GM12872 (cell line): ENCODE measurements around the gene RFC2.

Experiments used
- TF ChIP-seq, protein P1 (sequence below): IDR thresholded peaks from 3 replicates; pipeline ENCODE4 v1.5.1; 2011; ENCODE audit warnings: low read depth, mild to moderate bottlenecking, low read length, moderate library complexity; ENCODE audit not compliant: insufficient read depth

Gene RFC2

DNA sequence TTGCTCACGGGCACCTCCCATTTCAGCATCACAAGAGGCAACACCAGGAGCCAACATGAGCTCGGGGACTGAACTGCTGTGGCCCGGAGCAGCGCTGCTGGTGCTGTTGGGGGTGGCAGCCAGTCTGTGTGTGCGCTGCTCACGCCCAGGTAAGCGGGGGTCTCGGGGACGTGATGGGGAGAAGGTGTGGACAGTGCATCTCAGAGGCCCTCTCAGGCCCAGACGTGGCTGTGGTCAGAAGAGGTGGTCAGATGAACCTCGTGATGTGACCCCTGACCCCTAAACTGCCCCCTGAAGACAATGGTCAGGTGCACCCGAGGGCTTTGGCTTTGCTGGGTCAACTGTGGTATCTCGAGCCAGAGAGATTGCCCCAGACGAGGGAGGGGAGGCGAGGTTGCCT lies 38.3 kb downstream of the RFC2 start:
- TF ChIP-seq, protein P1, sequence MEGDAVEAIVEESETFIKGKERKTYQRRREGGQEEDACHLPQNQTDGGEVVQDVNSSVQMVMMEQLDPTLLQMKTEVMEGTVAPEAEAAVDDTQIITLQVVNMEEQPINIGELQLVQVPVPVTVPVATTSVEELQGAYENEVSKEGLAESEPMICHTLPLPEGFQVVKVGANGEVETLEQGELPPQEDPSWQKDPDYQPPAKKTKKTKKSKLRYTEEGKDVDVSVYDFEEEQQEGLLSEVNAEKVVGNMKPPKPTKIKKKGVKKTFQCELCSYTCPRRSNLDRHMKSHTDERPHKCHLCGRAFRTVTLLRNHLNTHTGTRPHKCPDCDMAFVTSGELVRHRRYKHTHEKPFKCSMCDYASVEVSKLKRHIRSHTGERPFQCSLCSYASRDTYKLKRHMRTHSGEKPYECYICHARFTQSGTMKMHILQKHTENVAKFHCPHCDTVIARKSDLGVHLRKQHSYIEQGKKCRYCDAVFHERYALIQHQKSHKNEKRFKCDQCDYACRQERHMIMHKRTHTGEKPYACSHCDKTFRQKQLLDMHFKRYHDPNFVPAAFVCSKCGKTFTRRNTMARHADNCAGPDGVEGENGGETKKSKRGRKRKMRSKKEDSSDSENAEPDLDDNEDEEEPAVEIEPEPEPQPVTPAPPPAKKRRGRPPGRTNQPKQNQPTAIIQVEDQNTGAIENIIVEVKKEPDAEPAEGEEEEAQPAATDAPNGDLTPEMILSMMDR, result no peak

DNA sequence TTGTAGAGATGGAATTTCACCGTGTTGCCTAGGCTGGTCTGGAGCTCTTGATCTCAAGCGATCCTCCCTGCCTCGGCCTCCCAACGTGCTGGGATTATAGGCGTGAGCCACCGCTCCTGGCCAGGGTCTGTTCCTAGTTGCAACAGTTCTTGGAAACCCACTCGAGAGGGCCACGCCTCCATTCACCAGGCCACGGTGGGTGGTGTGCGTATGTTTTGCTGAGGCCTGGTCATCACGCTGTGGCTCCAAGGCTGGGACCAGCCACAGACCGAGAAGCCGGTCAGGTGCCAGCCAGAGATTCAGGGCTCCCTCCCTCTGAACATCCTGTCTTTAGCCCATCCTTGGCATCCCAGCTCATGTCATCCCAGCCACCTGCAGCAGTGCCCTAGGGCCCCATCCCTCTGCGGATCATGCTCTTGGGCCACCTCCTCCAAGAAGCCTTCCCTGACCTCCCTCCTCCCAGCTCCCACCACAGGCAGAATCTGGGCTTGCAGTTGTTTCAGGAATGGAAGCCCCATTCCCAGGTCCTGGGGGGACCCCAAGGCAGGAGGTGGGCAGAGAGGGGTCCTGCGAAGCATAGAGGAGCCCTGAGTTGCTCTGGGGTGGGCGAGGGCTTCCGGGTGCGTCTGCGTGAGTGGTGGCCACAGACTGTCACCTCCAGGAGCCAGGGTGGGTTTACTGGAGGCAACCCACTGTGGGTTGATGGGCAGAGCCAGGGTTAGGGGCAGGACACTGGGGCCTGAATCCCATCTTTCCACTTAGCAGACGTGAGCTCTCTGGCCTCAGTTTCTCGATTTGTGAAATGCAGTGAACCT lies 39.2 kb downstream of the RFC2 start:
- TF ChIP-seq, protein P1, result no peak

DNA sequence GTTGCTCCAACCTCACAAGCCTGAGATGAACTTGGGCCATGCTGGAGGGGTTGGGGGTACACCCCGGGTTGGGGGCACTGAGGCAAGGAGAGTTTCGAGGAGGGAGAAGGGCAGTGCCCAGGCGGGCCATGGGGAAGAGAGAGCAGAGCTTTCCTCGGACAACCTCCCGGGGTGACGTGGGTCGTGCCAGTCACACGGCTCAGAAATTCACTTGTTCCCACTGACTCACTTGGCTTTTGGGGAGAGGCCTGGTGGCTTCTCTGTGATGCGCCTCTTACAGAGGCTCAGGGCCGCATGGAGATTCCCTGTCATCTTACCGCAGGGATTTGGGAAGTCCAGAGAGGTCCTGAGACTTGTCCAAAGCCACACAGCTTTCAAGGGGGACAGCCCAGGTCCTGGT lies 41.5 kb downstream of the RFC2 start:
- TF ChIP-seq, protein P1, result no peak

DNA sequence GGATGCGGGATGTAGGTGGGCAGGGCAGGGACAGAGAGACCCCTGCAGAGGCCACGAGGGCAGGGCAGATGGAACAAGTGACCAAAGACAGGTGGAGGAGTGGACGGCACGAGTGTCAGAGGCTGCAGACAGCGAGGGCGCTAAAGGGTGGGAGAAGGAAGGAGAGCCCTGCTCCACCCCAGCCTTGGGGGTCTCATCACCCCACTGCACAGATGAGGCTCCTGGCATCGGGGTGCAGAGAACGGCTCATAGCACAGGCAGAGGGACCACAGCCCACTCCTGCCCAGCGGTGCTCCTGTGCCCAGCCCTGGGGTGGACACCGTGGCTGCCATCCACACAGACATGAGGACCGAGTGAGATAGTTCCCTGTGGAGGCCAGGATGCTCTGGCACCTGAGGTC lies 46.6 kb downstream of the RFC2 start:
- TF ChIP-seq, protein P1, result no peak

DNA sequence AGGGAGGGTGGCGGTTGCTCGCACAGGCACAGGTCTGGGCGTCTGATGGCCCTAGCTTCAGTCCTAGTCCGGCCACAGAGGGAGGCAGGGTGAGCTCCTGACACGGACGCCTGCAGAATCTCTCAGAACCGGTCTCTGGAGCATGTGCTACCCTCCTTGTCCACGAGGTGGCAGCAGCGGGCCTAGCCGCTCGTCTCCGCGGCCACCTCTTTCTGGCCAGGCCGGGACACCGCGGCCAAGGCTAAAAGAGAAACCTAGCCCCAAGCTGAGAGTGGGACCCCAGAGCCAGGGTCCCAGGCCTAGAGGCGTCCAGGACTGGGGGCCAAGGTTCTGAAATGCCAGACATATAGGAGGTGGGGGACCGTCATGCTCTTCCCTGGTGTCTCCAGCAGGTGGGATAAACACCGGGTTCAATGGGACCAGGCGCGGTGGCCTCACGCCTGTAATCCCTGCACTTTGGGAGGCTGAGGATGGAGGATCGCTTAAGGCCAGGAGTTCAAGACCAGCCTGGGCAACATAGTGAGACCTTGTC lies 47.5 kb downstream of the RFC2 start:
- TF ChIP-seq, protein P1, result peak; percentile 96

DNA sequence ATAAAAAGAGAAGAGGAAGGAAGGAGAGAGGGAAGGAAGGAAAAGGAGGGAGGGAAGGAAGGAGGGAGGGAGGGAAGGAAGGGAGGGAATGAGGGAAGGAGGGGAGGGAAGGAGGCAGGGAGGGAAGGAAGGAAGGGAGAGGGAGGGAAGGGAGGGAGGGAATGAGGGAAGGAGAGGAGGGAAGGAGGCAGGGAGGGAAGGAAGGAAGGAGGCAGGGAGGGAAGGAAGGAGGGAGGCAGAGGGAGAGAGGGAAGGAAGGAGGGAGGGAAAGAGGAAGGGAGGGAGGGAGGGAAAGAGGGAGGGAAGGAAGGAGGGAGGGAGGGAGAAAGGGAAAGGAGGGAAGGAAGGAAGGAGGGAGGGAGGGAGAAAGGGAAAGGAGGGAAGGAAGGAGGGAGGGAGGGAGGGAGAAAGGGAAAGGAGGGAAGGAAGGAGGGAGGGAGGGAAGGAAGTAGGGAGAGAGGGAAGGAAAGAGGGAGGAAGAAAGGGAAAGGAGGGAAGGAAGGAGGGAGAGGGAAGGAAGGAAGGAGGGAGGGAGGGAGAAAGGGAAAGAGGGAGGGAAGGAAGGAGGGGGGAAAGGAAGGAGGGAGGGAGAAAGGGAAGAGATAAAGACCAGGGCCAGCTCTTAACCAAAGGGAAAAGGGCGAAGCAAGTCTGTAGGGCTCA lies 50.1 kb downstream of the RFC2 start:
- TF ChIP-seq, protein P1, result no peak

DNA sequence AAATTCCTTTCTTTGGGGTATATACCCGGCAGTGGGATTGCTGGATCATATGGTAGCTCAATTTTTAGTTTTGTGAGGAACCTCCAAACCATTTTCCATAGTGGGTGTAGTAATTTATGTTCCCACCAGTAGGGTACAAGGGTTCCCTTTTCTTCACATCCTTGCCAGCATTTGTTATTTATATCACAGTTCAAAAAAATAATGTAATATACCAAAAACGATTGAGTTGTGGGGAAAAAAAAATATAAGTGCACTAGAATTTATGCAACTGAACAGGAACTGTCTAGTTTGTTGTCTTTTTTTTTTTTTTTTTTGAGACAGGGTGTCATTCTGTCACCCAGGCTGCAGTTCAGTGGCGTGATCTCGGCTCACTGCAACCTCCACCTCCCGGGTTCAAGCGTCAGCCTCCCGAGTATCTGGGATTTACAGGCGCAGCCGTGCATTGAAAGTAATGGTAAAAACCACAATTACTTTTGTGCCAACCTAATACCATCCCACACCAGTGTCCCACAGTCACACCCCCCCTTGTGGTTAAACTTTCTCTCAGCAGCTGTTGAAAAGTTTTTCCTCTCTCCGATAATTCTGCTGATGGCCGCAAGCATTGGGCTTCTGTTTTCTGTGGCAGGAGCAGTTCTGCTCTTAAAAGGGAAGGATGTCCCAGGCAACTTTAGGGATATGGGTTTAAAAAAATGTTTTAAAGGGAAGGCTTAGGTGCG lies 51.2 kb downstream of the RFC2 start:
- TF ChIP-seq, protein P1, result peak; percentile 60
